HG03097 (cell line): ENCODE data around the gene TENM4.

Experiments
- ATAC-seq: cut with Tn5 transposase; IDR thresholded peaks from one replicate; pipeline ENCODE4 v1.9.1; 2021; ENCODE audit not compliant: unreplicated experiment, low FRiP score

Gene TENM4

GRCh38 chr11:78961937-78962701 lies 478.7 kb downstream of the TENM4 start:
- no peak for ATAC-seq

- no peak for ATAC-seq
Observed at GRCh38 chr11:78961247-78961646, 479.6 kb downstream of the TENM4 start.

GRCh38 chr11:78958444-78958843 lies 482.4 kb downstream of the TENM4 start:
- ATAC-seq: no peak

GRCh38 chr11:78957476-78958245 lies 483.2 kb downstream of the TENM4 start:
- ATAC-seq: no peak

GRCh38 chr11:78954696-78955095 lies 486.1 kb downstream of the TENM4 start:
- ATAC-seq: no peak

GRCh38 chr11:78954261-78954660 lies 486.6 kb downstream of the TENM4 start:
- ATAC-seq: no peak

GRCh38 chr11:78952890-78953289 lies 487.9 kb downstream of the TENM4 start:
- ATAC-seq: no peak

- ATAC-seq: no peak
Observed at GRCh38 chr11:78952175-78952574, 488.7 kb downstream of the TENM4 start.

GRCh38 chr11:78949976-78950690 lies 490.7 kb downstream of the TENM4 start:
- ATAC-seq: no peak

- ATAC-seq: no peak
Observed at GRCh38 chr11:78946945-78947902, 493.6 kb downstream of the TENM4 start.

GRCh38 chr11:78943841-78944240 lies 497.0 kb downstream of the TENM4 start:
- ATAC-seq: no peak

GRCh38 chr11:78943154-78943553 lies 497.7 kb downstream of the TENM4 start:
- no peak for ATAC-seq

- no peak for ATAC-seq
Observed at GRCh38 chr11:78941226-78941851, 499.5 kb downstream of the TENM4 start.

- no peak for ATAC-seq
Observed at GRCh38 chr11:78940500-78941225, 500.2 kb downstream of the TENM4 start.

- ATAC-seq: no peak
Observed at GRCh38 chr11:78938971-78939370, 501.9 kb downstream of the TENM4 start.

GRCh38 chr11:78938036-78938435 lies 502.8 kb downstream of the TENM4 start:
- no peak for ATAC-seq

GRCh38 chr11:78935398-78936068 lies 505.3 kb downstream of the TENM4 start:
- ATAC-seq: no peak

- no peak for ATAC-seq
Observed at GRCh38 chr11:78933350-78933749, 507.5 kb downstream of the TENM4 start.

- no peak for ATAC-seq
Observed at GRCh38 chr11:78932757-78933156, 508.1 kb downstream of the TENM4 start.
